ENCODE data around the gene SPOCK2.

Gene SPOCK2

GRCh38 chr10:72069751-72070526, 18.4 kb downstream of the SPOCK2 start:
- no peak for DNase-seq

- no peak for DNase-seq
Observed at GRCh38 chr10:72068901-72069446, 19.4 kb downstream of the SPOCK2 start.

DNA sequence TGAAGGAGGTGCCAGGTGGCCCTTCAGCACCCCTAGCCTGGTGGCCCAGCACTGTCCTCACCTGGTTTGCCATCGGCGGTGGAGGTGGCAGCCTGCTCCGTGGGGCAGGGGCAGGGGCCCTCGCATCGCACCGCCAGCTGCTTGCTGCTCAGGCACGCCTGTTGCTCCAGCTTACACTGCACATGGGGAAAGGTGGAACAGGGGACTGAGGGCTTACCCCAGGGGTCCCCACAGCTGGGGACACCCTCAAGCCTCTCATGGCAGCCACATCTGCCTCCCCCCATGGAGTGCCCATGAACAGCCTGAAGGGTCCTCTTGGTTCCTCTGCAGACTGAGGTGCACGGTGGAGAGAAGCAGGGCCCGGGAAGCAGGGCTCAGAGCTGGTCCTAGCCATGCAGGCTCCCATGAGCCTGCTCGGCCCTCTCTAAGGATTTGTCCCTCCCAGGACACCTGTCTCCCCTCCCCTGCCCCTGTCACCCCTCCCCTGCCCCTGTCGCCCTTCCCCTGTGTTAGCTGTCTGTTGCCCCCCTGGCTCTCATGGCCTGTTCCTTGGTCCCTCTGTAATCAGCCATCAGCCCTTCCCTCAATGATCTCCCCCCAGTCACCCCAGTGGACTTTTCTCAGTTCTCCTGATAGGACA, 20.1 kb downstream of the SPOCK2 start:
- DNase-seq: no peak

GRCh38 chr10:72067463-72068125, 20.8 kb downstream of the SPOCK2 start:
- DNase-seq: no peak

- no peak for DNase-seq
Observed at GRCh38 chr10:72066318-72067284, 21.8 kb downstream of the SPOCK2 start.

- DNase-seq: no peak
Observed at GRCh38 chr10:72065439-72066025, 22.8 kb downstream of the SPOCK2 start.

DNA sequence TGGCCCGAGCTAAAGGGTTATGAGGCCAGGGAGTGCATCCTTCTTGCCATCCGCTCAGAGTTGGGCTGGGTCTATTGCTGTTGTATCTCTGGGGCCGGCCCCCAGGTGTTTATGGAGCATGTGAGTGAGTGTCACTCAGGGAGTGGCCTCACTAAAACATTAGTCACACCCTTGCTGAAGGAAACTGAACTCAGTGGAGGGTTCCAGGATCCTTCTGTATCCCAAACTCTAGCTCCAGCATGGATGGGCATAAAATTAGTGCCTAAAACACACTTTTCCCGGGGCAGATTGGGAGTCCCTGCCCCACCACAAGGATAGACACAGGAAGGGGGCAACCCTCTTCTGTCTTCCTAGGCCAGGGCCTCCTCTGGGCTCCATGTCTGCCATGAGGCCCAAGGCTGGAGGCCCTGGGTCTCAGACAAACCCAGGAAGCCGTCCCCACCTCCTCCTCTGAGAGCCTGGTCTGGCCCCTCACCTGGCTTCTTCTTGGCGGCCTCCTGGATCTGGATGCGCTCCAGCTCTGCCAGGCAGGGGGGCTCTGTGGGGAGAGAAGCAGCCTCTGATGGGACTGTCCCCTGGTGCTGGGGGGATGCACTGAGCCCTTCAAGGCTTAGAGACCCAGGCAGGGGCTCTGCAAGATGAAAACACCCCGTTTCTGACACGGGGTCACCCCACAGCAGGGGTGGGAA, 24.5 kb downstream of the SPOCK2 start:
- DNase-seq: no peak

GRCh38 chr10:72062832-72063702, 25.3 kb downstream of the SPOCK2 start:
- no peak for DNase-seq

DNA sequence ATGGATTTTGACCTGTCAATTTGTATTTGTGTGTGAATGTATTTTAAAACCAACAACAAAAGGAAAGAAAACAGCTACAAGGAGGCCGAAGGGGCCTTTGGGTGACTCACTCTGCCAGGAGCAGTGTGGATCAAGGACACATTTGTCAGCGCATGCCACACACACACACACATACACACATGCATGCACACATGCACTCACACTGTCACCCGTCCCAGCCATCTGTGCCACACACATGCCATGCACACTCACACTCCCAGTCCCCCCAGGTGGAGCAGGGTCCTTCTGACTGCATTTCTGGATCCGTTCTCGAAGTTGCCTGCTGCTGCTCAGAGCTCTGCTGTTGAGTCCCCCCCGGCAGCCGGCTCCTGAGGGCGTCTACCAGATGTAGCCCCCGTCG, 26.0 kb downstream of the SPOCK2 start:
- no peak for DNase-seq

- no peak for DNase-seq
Observed at GRCh38 chr10:72061930-72062329, 26.4 kb downstream of the SPOCK2 start.

DNA sequence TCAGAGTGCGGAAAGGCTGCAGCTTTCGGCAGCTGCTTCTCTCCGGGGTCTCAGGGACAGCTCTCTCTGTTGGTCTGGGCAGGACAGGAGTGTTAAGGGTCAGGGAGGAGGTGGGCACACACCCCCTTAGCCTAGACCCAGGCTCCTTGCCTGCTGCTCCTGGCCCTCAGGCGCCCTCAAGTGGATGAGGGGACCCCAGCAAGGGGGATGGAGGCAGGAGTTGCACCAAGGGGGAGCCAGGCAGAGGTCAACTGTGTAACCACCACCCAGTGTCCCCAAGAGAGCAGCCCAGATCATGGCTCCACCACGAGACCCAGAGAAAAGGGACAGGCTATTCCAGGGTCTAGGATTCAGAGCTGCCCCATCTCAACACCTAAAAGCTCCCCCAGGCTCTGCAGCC, 26.9 kb downstream of the SPOCK2 start:
- no peak for DNase-seq

DNA sequence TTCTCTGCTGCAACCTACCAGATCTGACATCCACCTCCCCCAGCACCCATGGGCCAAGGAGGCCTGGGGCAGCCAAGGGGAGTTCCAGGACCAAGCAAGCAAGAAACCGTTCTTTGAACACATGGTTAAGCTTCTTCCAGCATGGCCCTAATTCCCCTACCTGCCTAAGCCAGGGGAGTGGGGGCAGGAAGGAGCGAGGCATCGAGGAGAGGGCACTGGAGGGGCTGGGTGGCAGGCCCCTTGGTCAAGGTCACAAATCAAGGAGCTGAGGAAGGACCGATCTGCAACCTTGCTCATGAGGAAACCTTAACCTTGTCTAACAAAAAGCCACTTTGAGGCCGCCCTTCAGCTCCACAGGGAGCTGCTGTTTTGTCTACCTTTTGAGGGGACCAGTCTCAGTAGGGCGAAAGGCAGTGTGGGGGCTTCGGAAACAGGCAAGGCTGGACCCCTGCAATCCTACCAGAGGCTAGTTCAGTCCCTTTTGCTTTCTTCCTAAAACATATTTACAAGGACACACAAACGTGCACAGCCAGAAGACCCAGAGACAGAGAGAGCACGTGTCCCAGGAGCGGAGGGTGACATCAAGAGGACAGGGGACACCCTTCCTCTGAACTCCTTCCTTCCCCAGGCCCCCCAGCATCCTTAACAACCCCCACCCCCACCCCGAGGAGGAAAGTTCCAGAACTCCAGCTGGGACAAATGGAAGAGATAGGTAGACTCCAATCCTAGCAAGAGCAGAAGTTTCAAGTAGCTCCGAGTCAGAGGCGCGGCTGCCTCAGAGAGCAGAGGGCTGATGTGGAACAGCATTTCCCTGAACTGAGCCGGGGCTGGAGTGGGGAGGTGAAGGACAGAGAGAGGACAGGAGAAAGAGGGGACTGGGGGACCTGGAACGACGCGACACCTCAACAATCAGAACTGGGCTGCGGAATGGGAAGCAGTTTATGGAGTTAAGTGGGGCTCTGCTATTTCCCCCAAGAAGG, 28.2 kb downstream of the SPOCK2 start:
- DNase-seq: no peak

- DNase-seq: no peak
Observed at GRCh38 chr10:72058989-72059842, 29.1 kb downstream of the SPOCK2 start.

GRCh38 chr10:72058347-72058898, 29.9 kb downstream of the SPOCK2 start:
- no peak for DNase-seq

DNA sequence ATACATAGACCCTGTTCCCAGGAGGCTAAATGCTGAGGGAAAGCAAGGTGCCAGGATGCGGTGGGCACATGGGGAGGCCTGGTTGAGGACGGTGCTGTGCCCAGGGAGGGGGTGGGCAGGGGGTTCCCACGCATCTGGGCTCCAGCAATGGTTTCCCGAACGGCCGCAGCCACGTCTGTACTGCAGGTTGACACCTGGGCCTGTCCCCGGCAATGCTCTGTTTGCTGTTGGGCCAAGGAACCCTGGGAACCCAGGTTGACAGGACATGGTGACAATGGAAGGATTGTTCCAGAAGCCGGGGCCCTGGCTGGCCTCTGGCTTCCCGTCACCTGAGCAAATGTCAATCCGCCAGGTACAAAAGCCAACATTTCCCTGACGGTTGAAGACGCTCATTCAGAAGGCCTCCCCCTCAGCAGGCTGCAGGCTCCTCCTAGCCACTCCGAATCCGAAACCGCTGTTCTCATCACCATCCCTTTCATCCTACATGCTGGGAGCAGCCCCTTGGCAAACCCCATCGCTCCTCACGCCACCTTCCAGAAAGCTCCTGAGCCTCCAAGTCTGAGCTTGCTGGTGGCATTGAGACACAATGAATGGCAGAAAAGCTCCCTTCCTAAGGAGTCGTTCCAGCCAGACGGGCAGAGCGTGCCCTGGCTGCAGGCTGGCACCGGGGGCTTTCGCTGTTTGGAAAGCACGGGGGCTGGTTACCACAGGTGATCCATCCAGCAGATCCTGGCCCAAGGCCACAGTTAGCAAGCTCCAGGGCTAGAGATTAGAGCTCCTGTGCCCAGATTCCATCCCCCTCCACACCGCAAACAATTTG, 31.2 kb downstream of the SPOCK2 start:
- DNase-seq: no peak

DNA sequence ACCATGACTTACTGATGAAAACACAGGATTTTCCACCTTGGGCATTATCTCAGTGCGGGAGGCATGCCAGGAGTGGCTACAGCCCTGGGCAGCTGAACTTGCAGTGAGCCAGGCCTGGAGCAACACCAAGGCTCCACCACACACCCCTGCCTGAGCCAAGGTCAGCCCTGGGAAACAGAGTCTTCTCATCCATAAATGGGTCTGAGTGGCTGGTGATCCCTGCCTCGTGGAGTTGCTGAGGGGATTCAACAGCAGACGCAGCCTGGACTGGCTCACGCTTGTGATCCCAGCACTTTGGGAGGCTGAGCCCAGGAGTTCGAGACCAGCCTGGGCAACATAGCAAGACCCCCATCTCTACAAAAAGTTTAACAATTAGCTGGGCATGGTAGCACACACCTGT, 32.2 kb downstream of the SPOCK2 start:
- DNase-seq: no peak

DNA sequence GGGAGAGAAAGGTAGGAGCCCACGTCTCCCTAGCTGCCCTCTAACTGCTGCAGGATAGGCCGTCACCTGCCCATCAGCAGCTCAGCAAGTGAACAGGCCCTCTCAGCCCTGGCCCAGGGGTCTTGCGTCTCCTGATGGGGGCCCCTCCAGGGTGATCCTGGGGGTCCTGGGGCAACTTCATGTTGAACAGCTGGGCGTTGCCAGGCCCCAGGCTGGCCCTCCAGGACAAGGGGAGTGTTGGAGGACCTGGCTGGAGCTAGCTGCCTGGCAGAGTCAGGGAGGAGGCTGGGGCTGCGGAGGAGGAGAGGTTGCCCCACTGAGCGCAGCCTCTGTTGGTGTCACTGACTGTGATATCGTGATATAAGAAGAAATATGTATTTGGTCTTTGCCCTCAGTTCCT, 34.7 kb downstream of the SPOCK2 start:
- no peak for DNase-seq
